T-helper 1 cell (primary cell): ENCODE measurements around the gene CAPRIN2.

Source experiments
- DNase-seq, 5 donors: peaks; one replicate each; pipeline ENCODE4 v3.0.0-alpha.2; 2012 to 2020

The CAPRIN2 gene

DNA sequence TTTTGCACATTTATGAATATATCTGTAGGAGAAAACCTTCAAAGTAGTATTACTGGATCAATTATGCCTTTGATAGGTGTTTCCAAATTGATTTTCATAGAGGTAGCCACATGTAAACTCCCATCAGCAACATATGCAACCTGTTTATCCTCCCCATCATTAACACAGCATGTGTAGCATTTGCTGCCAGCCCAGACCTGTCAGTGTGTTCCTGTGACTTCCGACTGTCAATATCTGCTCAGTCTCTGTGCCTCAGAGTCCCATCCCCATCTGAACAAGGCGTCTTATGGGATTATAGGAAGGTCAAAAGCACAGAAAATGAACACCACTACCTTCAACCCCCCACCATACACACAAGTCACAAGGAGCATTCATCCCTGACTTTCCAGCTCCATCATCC lies 9.5 kb upstream of the CAPRIN2 start:
- DNase-seq = no peak

DNA sequence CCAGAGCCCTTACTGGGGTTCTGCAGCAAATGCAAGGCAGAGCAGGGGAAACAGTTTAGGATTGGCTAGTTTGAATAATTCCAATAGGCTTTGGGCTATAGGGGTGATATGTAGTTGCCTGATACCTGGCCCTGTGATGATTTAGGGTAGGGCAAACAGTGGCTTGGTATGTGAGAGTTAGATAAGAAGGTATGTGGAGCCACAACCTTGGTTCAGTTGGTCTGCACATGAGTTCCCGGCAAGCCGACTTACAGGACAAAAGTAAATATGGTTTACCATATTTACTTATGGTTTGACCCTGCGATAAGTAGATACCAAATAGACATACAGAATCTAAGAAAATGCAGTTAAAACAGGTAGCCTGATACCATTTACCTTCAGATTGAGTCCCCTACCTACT lies 8.3 kb upstream of the CAPRIN2 start:
- DNase-seq = no peak

DNA sequence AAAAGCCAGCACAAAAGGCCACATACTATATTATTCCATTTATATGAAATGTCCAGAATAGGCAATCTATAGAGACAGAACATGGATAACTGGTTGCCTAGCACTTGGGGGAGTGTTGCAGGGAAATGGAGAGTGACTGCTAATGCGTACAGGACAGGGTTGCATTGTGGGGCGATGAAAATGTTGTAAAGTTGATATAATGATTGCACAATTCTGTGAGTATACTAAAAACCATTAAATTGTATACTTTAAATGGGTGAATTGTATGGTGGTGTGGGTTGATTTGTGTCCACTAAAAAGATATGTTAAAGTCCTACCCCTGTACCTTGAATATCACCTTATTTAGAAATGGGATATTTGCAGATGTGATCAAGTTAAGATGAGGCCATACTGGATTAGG lies 7.0 kb upstream of the CAPRIN2 start:
- DNase-seq = no peak

DNA sequence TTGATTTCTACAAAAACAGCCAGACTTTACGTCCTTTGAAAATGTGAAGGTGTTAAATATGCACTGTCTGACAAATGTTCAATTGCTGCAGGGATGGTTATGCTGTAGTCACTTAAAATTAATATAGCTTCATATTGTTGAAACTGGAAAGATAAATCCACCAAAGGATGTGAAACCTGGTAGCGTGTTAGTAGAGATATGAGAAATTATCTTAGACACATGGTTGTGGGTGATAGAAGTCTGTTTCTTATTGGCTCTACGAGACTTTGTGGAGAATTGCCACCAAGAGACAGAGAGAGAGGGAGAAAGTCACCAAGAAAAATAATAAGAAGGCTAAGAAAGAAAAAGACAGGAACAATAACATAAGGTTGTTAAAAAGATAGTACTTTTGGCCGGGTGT lies 2.6 kb upstream of the CAPRIN2 start:
- peak in 1 of 5 donors; percentile 1 for DNase-seq

DNA sequence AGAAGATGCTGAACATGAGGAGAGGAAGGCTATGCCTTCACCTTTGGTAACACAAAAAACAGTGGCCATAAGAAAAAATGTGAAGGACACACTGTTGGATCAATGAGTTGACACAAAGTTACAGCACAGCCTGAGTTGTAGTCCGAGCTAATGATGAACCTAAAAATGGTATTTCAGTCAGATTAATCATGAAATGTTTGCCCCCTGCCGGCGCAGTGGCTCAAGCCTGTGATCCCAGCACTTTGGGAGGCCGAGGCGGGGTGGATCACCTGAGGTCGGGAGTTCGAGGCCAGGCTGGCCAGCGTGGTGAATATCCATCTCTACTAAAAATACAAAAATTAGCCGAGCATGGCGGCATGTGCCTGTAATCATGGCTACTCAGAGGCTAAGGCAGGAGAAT lies 1.3 kb upstream of the CAPRIN2 start:
- DNase-seq = no peak

DNA sequence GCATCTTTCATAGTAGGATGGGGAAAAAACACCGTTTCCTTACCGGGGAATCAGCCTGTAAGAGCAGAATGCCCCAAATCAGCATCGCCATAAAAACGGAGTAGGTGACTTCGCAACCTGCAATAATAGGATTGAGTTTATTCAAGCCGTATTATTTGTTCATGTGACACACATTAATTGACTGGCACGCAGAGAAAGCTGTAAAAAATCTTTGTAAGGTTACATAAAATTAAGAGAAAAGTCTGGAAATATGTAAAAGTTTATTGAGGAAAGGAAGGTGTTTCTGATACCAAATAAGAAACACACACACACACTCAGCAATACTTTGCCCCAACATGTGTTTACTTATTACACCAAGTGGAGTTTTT lies 628 bp upstream of the CAPRIN2 start:
- peak in 1 of 5 donors; percentile 1 for DNase-seq

DNA sequence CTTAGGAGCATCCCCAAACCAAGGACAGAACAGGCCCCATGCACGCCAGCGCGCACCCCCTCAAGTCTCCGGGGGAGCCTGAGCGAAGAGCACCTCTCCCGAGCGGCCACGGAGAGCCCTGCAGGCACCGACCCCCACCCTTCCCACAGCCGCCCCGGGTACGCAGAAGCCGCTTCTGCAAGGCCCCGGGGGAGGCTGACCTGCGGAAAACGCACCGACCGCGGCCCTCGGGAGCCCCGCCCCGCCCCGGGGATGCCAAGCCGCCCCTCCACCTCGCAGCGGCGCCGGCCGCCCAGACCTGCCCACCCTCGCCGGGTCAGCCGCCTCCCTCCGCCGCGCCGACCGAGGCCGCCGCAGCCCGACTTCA lies 385 bp downstream of the CAPRIN2 start:
- no peak for DNase-seq

DNA sequence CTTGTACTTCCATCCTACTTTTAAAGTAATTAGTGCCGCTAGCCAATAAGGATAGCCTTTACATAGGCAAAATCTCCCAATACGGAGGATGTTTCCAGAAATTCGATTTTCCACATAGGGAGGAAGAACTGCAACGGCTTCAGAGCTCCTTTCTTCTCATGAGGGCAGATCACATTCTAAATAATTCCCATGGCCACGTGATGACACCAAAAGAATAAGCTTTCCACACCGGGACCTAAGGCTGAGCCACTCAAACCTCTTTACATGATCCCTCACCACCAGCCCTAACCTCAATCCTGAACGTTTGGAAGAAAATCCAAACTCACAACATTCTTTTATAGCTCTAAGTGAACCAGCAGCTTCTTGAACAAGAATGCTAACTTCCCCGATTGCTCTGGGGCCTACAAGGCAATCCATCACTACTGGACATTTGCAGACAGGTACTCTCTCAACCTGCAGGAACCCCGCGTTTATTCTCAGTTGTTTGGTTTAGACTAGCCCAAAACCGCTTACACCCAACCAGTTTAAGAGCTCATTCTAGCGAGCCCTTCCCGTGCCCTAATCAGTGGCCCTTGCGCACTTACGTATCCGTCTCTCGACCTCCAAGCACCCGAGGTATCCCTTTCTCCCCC lies 884 bp downstream of the CAPRIN2 start:
- no peak for DNase-seq

DNA sequence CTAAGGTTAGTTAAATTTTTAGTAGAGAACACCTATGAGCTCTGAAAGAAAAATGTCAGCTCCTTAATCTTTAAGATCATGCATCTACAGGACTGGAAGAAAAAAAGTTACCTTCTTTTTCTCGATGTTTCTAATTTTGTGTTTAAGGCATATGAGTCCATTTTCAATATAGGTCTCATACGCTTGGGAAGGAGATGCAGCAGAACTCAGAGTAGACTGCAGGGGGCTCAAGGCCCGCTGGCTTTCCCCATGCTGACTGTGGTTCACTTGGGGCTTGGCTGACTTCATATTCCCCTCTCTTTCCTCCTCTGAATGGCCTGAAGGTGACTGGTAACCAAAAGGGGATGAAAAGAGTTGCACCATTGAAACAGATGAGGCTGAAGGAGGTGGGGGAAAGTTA lies 1.5 kb downstream of the CAPRIN2 start:
- DNase-seq = peak in 1 of 5 donors; percentile 11

DNA sequence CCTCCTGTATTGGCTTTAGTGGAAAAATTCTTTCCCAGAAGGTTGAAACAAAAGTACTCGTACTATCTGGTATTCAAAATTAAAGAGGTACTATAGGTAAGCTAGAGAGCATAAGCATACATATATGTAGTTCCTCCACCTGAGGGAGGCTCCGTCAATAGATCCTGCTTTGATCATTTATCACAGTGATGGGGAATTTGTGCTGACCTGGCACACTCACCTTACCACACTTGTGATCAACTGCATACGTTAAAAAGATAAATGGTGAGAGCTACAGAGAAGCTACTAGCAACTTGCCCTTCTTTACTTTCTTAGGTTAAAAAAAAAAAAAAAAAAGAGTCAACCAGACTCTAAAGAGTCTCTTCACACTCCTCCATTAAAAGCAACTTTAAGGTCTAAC lies 2.5 kb downstream of the CAPRIN2 start:
- no peak for DNase-seq

DNA sequence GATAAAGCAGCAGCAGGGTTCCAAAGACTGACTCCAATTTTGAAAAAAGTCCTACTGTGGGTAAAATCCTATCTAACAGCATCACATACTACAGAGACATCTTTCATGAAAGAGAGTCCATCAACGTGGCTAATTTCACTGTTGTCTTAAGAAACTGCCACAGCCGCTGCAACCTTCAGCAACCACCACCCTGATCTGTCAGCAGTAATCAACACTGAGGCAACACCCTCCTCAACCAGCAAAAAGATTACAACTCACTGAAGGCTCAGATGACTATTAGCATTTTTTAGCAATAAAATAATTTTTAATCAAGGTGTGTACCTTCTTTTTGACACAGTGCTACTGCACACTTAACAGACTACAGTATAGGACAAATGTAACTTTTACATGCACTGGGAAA lies 6.6 kb downstream of the CAPRIN2 start:
- DNase-seq = no peak

DNA sequence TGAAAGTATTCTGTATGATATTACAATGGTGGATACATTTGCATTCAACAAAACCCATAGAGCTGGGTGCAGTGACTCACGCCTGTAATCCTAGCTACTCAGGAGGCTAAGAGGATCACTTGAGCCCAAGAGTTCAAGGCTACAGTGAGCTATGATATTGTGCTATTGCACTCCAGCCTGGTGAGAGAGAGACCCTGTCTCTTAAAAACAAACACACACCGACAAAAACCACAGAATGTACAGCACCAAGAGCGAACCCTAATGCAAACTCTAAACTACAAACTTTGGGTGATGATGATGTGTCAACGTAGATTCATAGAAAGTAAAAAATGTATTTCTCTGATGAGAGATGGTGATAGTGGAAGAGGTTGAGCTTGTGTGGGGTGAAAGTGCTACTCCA lies 8.6 kb downstream of the CAPRIN2 start:
- no peak for DNase-seq

DNA sequence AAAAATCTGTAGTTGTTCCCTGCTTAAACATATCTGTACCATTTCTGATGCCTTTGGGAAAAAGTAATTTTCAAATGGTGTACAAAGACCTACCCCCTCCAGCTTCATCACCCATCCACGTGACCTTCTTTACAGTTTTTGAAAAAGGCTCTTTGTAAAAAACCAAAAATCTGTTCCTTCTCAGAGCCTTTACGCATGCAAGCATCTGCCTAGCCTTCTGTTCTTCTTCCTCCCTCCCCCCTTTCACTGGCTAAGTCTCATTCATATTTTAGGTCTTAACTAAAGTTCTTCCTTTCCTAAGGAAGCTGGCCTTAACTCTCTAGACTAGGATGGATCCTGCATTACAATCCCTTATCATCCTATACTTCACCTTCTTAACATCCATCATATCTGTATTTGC lies 10.4 kb downstream of the CAPRIN2 start:
- no peak for DNase-seq

DNA sequence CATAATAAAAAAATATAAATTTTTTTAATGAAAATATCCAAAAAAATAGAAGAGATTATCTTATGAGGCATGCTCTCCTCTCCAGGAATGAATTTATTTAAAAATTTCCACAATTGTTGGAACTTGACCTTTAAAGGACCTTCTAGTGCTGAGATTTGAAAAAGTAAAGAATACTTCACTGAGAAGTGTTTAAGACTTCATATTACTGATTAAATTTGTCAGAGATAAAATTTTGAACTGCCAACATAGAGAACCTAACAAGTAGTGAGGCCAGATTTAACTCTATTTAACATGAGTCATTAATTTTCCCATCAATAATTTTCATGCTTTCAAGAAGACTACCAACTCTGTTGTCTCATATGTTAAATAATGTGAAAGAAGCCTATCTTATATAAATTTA lies 14.5 kb downstream of the CAPRIN2 start:
- no peak for DNase-seq

DNA sequence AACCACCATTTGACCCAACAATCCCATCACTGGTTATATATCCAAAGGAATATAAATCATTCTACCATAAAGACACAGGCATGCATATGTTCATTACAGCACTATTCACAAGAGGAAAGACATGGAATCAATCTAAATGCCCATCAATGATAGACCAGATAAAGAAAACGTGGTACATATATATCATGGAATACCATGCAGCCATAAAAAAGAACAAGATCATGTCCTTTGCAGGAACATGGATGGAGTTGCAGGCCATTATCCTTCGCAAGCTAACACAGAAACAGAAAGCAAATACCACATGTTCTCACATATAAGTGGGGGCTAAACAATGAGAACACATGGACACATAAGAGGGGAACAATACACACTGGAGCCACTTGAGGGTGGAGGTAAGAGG lies 15.7 kb downstream of the CAPRIN2 start:
- no peak for DNase-seq

DNA sequence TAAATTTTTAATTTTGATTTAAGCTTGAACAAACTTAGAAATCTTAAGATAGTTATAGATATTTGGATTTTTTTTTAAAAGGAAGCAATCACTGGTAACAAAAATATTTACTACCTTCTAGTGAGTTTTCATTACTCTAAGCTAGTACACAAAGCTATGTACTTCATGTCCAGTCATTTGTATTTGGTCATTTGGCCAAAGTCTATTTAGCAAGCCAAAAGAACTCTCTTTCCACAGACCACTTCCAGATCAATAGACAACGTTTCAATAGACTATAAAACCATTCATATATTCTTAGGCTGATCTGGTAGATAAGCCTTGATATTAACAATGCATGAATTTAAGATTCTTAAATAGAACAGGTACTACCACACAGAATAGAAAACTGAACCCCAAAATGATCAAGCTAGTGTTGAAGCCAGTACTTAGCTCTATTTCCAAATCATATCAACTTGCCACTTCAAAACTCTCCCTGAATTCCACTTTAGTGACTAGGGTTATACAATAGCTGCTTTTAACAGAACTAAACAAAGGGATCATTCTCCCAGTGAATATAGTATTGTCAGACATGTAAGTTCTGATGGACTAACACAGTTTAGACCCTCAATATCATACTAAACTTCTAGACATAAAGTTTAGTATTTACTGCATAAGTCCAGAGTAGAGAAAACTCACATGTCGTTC lies 21.7 kb downstream of the CAPRIN2 start:
- no peak for DNase-seq

DNA sequence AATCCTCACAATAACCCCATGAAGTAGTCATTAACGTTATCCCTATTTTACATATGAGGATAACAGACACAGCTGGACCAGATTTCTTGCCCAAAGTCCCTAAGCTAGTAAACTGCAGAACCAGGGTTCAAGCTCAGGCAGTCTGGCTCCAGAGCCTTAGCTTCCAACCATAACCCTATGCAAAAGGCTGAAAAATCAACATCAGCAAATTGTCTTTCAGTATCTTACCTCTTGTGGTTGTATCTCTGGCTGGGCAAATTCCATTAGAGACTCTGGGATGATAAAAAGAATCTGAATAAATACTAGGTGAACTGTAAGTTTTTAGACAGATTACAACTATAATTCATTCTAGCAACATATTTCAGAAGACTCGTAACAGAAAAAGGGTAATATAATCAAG lies 24.7 kb downstream of the CAPRIN2 start:
- no peak for DNase-seq

DNA sequence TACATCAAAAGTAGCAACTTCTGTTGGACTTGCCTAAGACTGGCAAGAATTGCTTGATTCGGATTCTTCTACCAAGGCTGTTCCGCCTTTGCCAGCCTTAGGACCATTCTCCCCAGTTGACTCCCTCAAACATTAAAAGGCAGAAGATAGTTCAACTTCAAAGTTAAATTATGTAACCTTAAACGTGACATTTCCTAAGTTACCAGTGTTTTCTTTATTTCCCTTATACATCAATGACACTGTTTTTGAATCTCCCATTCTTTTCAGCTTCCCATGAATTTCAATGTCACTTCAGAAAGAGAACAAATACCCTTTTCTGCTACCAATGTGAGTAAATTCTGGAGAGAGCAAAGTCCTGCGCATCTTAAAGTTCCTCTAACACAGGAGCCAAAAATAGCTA lies 25.2 kb downstream of the CAPRIN2 start:
- DNase-seq = no peak

DNA sequence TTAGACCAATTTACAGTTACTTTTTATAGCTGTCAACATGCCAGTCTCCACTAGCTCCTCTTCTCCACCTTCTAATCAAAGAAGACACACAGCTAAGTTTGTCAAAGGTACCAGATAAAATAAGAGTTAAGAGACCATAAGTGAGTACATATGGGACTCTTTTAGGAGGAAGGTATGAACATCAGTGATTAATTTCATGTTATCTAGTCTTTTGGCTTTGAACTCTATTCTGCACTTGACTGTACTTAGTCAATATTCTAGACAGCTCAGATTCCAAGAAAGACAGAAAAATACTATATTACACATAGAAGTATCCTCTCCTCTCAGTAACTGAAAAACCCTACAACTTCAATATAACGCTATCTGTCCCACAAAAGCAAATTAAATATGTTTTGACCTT lies 28.1 kb downstream of the CAPRIN2 start:
- DNase-seq = no peak

DNA sequence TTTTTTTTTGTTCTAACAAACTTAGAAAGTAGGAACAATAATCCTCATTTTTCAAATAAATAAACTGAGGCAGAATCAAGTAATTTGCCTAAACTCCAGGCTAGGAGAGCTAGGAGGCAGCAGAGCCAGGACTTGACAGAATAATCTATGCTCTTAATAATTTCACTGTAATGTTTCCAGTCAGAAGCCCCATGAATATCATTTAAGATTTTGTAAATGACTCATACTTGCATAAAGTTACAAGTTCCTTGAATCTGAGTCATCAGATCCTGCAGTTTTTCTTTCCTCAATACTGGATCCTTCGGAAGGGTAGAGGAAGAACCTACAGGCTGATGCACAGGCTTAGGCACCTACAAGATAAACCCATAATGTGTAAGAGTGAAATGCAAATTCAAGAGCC lies 29.0 kb downstream of the CAPRIN2 start:
- no peak for DNase-seq

DNA sequence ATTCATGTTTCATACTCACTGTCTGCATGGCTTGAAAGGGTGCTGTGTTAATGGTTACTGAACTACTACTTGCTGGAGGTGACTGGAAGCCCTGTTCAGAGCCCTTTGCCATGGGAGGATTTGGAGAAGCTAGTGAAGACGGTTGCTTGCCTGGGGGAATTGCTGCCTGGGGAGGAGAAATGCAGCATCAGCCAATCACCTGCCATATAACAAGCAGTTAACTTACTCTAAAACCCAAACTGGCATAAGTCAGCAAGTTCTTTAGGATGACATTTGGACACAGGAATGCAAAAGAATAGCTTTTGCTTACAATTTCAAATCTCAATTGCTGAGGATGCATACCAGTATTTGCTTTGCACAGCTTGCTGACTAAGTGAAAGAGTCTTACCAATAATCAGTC lies 35.7 kb downstream of the CAPRIN2 start:
- DNase-seq = no peak

DNA sequence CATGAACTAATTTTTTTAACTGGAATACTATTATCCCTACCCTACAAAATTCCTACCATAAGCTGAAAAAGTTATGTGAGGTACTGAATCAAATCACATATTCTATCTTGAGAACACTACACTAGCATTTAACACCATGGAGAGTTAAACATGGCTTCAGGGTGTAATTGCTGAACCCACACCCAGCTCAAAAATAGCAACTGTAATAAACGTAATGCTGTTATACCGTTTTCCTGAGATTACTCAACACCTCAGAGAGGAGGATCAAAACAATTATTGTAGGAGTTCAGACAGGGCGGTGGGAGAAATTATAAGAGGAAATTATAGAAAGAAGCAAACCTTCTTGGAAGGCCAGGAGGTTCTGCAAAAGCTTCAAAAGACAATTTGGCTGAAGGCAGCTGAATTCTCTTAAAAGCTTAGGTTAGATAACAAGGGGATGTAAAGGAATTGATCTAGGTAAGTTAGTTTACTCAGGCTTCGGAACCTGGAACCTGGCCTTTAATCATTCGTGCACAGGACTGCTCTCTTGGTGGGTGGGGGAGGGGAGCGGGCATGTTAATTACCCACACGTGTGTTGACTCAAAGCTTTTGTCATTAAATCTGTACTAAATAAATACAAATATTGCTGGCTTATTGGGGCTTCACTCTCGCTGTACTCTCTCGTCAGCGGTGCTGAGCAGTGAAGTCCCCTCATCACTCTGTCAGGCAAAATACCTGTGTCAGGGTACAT lies 47.0 kb downstream of the CAPRIN2 start:
- DNase-seq = no peak

DNA sequence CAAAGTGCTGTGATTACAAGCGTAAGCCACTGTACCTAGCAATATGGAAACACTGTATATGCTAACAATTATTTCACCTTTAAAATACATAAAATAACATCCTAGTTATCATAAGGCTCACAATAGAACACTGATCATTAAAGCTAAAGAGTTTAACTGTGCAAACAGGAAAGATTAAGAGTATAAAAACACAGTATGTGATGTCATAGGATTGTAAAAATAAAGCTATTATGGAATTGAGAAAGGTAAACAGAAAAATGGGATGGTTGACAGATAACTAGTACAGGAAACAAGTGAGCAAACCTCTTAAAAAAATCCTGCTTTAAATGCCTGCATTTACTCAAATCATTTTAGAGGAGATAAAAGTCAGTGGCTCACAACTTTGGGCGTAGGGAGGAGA lies 48.3 kb downstream of the CAPRIN2 start:
- no peak for DNase-seq

DNA sequence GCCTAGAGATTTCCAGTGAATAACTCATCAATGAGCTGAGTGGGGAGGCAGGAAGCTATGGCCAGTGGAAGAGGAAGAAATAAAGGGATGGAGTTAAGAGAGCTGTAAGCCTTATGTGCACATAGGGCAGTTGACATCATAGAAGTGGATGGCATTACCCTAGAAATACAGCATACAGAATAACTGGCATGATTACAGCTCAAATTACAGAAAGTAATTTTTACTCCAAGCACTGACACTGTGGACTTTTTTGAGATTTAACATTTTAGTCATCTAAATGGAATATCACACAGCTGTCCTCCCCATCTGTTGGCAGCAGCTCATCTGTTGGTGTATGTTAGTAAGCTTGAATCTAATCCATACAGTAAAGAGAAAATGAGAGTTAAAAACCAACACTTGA lies 53.7 kb downstream of the CAPRIN2 start:
- no peak for DNase-seq
